Stimulated activated CD4-positive, alpha-beta T cell treated with anti-CD3 and anti-CD28 coated beads, Interleukin-12 subunit alpha, Interleukin-12 subunit beta, amount 100 ng/mL, for 4 hours (primary cell): Measurements from ENCODE around the gene PARN.
"Not testable (repeated sequence)": the region's sequence is repeated elsewhere in the genome, so short reads cannot be mapped to it uniquely, and the experiment has no call there.

ENCODE experiments used
- DNase-seq: peaks from one replicate; pipeline ENCODE4 v3.0.0-alpha.2; 2020

The PARN gene

DNA sequence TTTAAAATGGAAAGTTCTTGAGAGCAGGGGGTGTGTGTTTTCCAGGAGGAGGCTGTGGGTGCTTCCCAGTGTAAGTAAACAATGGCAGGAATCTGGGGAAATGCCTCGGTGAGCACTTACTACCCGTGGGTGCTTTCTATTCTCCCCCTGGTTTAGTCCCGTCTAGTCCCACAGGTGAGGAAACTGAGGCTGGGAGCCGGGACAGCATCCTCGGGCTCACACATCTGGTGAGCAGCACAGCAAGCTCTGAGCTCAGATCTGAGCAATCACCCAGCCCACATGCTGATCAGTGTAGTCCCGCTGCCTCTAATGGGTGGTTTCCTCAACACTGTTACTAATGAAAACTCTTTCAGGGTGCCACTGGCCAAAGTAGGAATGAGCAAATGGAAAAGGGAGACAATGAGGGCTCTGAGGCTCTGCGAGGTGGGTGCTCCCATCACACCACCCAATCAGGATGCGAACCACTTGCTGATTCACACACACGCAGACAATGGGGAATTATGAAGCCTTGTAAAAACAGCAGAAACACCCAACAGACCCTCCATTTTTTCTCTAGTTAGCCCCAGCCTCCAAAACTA, 202.6 kb downstream of the PARN start:
- DNase-seq = no peak

DNA sequence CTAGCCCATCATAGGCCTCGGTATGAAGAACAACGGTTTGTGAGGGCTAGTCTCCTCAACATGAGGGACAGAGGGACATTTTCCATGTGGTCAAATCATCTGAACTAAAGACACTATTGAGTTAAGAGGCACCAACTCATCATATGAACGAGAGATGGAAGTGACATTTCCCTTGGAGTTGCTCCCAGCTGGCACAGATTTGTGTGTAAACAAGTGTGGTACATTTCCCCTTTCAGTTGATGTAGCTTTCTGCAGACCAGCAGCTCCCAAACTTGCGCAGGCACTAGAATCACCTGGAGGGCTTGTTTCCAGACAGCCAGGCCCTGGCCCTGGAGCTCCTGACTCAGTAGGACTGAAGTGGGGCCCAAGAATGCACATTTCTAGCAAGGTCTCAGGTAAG, 205.5 kb downstream of the PARN start:
- no peak for DNase-seq

DNA sequence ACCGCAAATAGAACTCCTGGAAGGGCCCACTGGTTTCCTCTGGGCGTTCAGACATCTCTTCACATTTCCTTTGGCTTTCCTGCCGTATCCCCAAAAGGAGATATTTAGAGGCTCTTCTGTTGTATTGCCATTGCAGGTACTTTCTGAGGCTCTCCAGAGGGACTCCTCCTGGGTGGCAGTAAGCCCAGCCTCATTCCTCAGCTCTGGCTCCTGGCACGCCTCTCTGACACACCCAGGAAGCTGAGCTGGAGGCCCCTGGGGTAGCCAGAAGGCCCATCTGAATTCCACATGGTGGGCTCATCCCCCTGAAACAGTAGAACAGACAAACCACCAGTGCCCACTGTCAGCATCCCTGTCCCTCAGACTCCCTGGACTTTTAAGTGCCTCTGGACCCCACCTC, 206.7 kb downstream of the PARN start:
- no peak for DNase-seq

DNA sequence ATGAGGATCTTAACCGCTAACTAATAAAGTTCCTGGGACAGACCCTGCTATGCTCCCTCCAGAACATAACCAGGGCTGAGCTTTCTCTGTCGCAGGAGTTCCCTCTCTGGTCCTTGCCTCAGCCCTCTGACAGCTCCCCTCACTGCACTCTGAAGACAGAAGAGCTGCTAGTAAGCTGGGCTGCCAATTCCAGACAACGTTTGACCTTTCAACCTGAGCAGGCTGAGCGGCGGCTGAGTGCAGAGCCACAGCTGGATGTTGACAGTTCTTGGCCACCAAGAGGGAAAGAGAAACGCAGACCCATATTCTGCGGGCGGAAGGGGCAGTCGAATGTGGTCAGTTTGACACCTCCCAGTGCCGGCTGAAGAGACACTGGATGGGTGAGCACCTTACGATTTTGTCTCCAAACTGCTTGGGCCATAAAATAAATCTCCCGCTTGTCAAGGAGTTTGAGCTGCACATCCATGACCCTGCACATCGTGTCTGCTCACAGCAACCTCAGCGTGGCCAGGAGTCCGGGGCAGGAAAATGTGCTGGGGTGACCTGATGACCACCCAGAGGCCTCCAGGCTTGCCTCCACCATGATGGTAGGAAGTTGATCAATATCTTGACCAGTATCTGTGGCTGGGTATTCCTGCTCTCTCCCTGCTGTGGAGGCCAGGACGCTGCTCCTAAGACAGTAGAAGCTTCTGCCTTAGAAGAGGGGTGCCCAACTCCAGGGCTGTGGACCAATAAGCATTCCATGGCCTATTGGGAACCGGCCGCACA, 209.2 kb downstream of the PARN start:
- DNase-seq = no peak

DNA sequence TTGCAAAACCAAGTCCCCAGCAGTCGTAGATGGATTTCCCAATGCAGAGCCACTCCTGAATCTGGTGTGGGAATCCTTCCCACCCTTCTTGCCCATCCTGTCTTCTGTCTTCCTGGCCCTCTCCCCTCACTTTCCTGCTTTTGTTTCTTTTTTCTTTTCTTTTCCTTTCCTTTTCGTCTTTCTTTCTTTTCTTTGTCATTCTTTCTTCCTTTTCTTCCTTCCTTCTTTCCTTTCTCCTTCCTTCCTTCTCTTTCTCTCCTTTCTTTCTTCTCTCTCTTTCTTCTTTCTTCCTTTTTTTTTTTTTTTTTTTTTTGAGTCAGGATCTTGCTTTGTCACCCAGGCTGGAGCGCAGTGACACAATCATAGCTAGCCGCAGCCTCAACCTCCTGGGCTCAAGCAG, 209.8 kb downstream of the PARN start:
- DNase-seq = not testable (repeated sequence)

DNA sequence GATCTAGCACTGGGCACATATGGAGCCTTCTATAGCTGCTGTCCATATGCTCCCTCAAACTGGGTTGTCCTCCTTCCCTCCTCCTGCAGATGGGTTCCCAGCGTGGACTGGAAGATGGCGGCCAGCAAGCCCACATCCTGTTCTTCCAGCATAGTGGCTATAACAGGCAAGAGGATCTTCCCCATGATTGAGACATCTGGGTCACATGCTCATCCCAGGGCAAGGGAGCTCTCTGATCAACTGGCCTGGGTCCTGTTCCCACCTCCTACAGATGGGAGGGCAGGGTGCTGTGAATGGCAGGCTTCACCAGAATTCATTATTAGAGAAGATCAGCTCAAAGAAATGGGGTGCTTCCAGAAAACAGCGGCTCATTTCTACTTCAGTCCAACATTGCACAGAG, 210.2 kb downstream of the PARN start:
- DNase-seq = no peak

DNA sequence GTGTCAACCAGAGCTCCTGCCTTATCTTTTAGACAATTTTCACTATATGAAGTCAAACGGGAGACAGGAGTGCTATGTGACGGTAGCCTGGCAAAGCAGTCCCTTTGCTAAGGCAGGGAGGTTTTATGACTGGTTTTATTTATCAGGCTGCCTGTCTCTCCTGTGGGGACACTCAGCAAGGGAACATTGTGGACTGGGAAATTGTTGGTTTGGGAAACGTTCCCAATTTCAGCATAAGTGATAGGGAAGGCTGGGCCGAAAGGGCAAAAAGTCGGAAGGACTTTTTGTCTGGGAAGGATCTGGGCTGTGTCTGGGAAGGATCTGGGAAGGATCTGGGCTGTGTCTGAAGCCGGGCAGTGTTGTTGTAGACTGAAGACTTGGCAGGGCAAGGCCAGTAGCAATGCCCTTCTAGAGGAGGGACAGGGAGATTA, 211.2 kb downstream of the PARN start:
- DNase-seq = no peak

DNA sequence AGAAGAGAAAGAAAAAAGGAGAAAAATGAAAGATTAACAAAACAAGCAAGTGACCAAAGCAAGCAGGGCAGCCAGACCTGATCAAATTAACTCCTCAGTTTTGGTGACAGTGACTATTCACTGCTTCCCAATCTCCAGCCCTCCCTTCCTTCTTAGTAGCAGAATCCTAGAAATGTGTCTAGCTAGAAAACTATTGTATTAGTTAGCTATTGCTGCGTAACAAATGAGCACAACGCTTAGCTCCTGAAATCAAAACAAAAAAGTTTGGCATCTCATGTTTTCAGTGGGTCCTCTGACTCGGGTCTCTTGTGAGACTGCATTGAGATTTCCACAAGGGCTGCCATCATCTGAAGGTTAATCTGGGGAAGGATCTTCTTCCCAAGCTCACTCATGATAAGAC, 213.9 kb downstream of the PARN start:
- no peak for DNase-seq

DNA sequence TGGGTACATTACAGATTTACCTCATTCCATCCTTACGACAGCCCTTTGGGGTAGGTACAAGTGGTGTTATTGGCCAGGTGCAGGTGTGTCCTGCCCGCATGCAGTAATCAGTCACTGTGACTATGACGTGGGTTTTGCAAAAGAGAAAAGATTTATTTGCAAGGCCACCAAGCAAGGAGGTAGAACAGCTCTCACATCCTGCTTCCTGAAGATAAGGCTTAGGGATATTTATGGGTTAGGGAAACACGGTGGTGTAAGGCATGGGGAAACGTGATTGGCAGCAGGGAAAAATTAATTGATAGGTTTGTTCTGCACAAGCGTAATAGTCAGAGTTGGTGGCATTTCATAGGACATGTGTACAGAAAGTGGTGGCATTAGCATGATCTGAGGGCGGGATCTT, 214.8 kb downstream of the PARN start:
- no peak for DNase-seq

DNA sequence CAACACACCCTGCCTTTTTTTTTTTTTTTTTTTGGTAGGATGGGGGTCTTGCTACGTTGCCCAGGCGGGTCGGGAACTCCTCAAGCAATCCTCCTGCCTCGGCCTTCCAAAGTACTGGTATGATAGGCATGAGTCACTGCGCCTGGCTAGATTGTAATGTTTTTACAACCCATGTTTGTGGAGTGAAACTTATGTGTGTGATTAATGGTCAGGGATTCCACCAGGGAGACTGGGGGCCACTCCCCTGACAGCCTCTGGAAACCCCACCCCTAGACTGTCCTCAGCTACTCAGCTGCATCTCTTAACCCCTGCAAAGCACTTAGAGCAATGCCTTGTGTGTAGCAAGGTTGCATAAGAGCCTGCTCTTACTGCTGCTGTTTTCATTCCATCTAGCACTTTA, 220.5 kb downstream of the PARN start:
- DNase-seq = no peak

DNA sequence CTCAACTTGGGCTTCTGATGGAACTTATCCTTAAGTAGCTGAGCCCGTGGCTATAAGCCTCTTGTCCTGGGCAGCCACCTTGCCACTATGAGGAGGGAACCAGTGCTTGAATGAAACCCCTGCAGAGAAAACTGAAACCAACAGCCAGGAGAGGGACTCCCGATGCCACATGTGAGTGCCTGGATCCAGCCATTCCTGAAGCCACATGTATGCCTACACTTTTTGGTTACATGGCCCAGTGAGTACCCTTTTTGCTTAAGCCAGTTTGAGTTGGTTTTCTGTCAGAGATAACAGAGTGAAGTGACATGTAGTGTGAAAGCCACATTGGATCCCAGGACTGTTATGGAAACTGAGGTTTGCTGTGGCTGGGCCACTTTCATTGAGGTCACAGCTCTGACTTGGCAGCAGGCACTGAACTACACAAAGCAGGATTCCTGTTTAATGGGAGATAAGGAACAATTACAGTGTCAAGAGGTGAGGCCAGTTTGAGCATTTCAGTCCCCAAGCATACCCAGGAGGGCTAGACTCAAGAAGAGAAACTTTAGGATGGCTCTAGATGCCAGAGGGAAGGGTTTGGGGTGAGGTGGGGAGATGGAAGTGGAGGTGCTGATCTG, 222.2 kb downstream of the PARN start:
- no peak for DNase-seq

DNA sequence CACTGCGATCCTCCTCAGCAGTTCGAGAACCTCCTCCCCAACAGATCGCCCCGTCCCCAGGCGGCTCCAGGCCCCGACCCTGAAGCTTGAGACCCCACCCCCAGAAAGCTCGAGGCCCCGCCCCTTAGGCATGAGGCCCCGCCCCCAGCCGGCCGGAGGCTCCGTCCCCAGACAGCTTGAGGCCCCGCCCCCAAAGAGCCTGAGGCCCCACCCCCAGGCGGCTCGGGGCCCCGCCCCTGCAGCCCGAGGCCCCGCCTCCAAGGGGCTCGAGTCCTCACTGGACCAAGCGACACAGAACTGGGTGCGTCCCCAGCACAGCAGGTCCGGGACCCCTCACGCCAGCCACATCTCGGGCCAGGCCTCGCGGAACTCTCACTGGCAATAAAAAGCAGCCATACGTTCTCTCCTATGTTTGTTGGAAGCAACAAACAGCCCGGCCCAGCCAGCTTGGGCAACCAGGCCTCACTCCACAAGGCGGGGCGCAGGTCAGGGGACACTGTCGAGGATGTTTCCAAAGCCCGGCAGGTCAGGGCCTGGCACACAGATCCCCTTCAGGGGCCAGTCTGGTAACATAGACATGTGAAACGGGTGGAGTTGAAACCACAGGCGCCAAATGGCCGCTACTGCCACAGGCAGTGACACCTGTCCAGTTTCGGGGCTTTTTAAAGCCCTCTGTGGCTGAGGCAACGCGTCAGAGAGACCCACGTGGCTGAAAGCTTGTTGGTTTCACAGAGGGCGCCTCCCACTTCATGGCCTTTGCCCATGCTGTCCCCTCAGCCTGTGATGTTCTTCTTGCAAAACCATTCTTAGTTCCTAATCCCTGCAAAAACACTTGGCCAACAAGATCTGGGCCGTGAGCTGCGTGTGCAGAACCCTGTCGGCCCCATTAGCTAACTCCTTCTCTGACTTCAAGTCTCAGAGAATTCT, 224.2 kb downstream of the PARN start:
- no peak for DNase-seq

DNA sequence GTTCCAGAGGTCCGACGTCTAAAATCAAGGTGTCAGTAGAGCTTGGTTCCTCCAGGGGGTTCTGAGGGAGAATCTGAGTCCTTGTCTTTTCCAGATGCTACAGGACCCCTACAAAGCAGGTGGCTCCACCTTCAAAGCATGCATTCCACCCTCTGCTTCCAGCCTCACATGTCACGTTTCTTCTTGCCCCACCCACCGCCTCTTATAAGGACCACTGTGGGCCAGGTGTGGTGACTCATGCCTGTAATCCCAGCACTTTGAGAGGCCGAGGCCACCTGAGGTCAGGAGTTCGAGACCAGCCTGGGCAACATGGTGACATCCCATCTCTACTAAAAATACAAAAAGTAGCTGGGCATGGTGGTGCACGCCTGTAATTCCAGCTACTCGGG, 227.1 kb downstream of the PARN start:
- DNase-seq = not testable (repeated sequence)

DNA sequence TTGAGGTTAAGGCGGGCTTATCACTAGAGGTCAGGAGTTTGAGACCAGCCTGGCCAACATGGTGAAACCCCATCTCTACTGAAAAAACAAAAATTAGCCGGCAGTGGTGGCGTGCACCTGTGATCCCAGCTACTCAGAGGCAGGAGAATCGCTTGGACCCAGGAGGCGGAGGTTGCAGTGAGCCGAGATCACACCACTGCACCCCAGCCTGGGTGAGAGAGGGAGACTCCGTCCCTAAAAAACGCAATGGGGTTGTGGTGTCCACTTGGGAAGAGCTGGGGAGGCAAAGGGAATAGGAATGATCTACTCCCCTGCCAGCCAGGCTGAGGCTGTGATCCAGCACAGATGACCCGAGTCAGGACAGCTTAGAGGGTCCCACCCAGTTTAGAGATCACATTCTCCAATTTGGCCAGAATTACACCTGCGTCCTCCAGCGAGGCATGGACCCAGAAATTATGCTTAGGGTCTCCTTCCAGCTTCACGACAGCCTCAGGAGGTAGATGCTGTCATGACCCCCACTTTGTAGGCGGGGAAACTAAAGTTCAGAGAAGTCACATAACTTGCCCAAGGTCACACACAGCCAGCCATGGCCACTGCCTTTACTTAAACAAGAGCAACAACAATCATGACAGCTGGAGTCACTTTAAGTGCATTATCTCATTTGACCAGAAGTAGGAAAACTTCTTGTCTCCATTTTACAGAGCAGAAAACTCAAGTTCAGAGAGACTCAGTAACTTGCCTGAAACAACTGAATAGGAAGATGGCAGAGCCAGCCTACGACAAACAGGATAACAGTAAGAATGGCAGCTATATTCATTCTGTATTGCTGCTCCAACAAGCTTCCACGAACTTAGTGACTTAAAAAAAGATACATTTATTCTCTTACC, 227.7 kb downstream of the PARN start:
- not testable (repeated sequence) for DNase-seq

DNA sequence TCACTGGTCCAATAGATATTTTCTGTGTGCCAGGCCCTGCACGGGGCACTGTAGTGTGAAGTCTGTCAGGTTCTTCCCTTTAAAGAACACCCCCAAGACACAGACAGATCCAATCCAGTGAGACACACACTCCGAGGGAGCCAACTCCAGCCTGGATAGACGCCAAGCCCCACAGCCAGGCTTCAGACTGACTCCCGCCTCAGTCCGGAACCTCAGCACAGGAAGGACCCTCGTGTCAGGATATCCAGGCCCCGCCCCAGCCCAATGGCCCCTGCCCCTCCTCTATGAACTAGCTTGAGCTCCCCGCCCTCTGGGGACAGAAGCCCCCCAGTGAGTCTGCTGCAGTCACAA, 228.4 kb downstream of the PARN start:
- DNase-seq = not testable (repeated sequence)

DNA sequence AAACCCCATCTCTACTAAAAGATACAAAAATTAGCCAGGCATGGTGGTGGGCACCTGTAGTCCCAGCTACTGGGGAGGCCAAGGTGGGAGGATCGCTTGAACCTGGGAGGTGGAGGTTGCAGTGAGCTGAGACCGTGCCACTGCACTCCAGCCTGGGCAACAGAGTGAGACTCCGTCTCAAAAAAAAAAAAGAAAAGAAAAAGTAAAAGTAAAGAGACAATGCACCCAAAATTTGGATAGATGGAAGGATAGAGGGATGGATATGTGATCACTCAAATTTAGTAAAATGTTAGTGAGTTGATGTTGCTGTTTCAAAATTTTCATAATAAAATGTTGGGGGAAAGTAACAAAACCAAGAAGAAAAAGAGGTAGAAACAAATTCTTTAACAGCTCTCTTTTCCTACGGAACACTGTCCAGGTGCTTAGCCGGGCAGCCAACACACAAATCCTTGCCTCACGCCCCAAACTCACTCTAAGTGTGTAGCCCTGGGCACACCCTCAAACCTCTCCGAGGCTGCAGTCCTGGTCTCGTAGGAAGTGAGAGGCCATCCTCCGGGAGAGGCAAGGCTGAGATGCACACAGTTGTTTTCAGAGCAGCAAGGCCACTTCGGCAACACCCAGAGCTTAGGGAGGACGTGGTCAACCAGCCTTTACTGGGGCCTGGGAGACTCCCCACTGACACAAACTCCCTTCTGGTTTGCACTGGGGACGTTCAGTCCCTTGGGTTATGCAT, 228.9 kb downstream of the PARN start:
- DNase-seq = not testable (repeated sequence)

DNA sequence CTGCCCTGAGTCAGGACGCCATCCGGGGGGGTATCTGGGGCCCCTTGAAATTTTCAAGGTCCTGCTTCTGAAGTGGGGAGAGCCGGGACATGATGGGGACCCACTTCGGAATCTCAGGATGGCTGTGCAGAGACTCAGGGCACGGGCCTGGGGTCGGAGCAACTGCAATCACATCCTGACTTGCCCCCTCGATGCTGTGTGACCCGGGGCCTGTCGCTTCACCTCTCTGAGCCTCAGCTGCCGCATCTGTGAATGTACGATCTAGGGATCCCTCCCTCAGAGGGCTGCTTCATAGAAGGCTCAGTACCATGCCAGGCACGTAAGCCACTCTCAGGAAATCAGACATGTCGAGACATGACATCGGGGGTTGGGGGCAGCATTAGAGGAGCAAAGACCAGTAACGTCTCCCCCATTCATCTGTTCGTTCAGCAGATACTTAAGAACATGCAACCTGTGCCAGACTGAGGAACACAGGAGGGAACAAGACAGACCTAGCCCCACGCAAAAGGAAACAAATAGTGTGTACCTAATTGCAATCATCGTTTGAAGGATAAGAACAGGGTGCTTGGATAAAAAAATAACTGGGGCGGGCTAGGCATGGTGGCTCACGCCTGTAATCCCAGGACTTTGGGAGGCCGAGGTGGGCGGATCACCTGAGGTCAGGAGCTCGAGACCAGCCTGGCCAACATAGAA, 229.6 kb downstream of the PARN start:
- no peak for DNase-seq

DNA sequence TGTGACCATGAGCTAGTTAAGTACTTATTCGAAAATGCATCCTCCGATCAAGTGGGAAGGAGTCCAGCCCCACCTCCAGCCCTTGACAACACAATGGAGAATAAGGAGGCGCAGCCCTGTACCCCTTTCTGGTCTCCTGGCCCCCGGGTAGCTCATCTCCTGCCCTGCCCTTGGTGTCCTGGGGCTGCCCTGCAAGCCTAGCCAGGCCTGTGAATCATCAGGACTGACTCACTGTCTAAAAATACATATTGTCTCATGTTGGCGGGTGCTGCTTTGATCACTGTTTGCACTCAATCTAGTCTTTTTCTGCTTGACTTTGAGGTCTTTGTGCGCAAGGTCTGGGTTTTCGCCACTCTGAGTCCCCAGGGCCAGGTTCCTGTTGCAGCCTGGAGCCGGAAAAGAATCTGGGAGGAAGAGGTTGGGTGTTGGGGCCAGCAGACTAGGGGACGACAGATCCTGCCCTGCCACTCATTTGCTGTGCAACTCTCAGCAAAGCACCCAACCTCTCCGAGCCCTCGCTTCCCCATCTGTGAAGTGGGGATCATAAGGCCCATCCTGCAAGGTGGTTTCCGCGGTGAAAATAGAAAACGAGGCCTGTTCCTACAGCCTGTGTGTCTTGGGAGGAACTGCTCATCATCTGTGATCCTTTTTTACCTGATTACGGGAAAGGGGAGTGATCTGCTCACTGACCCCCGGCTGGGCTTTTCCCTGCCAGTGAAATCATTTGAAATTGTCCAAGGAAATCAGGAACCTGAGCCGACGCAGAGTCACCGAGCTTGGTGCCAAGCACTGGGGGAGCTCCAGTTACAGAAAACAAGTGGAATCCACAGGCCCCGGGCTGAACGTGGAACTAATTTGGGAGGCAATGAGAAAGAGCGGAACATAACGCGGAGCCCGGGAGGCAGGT, 230.4 kb downstream of the PARN start:
- no peak for DNase-seq

DNA sequence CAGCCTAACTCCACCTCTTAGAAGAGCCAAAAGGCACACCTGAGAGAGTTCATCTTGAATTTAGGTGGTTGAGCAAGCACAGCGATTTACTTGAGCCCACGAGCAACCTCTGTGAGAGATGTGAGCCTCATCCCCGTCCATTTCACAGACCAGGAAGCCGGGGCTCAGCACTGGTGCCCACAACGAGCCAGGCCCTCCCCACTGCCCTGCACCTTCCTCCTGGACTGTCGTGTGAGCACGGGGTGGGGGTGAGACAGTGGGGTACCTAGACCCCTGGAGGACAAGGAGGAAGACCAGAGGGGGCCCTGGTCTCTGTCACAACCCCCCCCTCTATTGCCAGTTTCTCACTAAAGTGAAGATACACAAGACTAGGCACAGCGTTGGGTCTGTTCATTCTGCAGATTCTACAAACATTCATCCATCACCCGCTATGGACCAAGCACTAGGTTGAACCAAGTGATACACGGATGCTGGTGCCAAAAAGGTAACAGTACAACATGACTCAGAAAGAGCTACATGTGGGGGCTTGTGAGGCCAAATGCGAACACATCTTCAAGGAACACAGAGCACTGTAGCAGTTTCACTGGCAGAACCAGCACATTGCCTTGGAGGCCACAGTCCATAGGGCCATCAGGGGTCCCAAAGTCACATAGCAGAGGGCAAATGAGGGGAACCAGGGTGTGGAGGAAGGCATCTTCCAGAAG, 231.9 kb downstream of the PARN start:
- DNase-seq = no peak
